Upper lobe of left lung (tissue), 6 donors: ENCODE data around the gene ATL1. TPM values are rescaled to one million over a fixed set of nuclear protein-coding genes. Genes with fewer than 3 reads are reported as not detected.
"Not testable (repeated sequence)": the region's sequence is repeated elsewhere in the genome, so short reads cannot be mapped to it uniquely, and the experiment has no call there.

Source experiments
- ATAC-seq, 2 donors: fragments of 200-7000 bp; cut with Tn5 transposase; one replicate each; pipeline ENCODE4 v1.9.1; 2022; ENCODE audit warnings: mild to moderate bottlenecking in 2 of 2, moderate library complexity in 2 of 2; ENCODE audit not compliant: low FRiP score in 2 of 2
- DNase-seq, 2 donors: peaks; one replicate each; pipeline ENCODE4 v3.0.0-alpha.2; 2019 to 2020
- H3K27ac ChIP-seq, 4 donors: fragments of 200-600 bp; sonication (generic); one replicate each; pipeline ENCODE4 v1.5.1; 2016 to 2019
- H3K27me3 ChIP-seq, 4 donors: fragments of 200-600 bp; sonication (generic); one replicate each; pipeline ENCODE4 v1.5.1; 2017 to 2019
- H3K36me3 ChIP-seq, 4 donors: fragments of 200-600 bp; sonication (generic); one replicate each; pipeline ENCODE4 v1.5.1; 2016 to 2019
- H3K4me1 ChIP-seq, 4 donors: fragments of 200-600 bp; sonication (generic); one replicate each; pipeline ENCODE4 v1.5.1; 2018 to 2019
- H3K4me3 ChIP-seq, 4 donors: fragments of 200-600 bp; sonication (generic); one replicate each; pipeline ENCODE4 v1.5.1; 2017 to 2019; ENCODE audit warnings: mild to moderate bottlenecking in 2 of 4, moderate library complexity in 1 of 4
- H3K9me3 ChIP-seq, 4 donors: fragments of 200-600 bp; sonication (generic); one replicate each; pipeline ENCODE4 v1.5.1; 2018 to 2019
- CTCF ChIP-seq, 6 experiments: fragments of 450-650 bp in 4 of 6; fragments of 200-600 bp in 2 of 6; sonication (generic) in 2 of 6; IDR thresholded peaks; one replicate each; pipeline ENCODE4 v1.5.1; 2016 to 2019; ENCODE audit warnings: antibody characterized with exemption in 6 of 6
- EP300 ChIP-seq, 4 donors: sonication (generic); formaldehyde crosslinking; IDR thresholded peaks; one replicate each; pipeline ENCODE4 v1.5.1; 2017; ENCODE audit warnings: antibody characterized with exemption in 4 of 4, control low read depth in 2 of 4
- POLR2A ChIP-seq, 4 donors: fragments of 450-650 bp; IDR thresholded peaks; one replicate each; pipeline ENCODE4 v1.5.1; 2016 to 2017; ENCODE audit warnings: antibody characterized with exemption in 4 of 4, mild to moderate bottlenecking in 2 of 4
- POLR2AphosphoS5 ChIP-seq, 2 donors: sonication (generic); formaldehyde crosslinking; IDR thresholded peaks; one replicate each; pipeline ENCODE4 v1.5.1; 2017; ENCODE audit warnings: antibody characterized with exemption in 2 of 2
- WGBS, 2 donors: methylation state at CpG; one replicate each; pipeline ENCODE4 v1.1.5; 2017 to 2018; 5-methylcytosine and 5-hydroxymethylcytosine counted together
- total RNA-seq, 6 donors: library from RNA; depleted of rRNA in 4 of 6; stranded (reverse); fragments of >200 nt in 4 of 6; gene quantifications; one replicate each; pipeline versions ENCODE4 v1.1.0 to v1.2.1, GENCODE V29; 2016 to 2021
- donor health status: DM: no; HTN: no; CAD: no; lungs with moderate emphysema.
- donor health status: DM: no; HTN: yes; CAD: no; lungs with severe emphysema.

Gene ATL1
- total RNA-seq, 6 donors from 2014 or later: 1.3 to 7.9 (median 5.3) TPM

GRCh38 chr14:50542941-50543418 lies 17.0 kb upstream of the ATL1 start:
- no peak overlapping the region for H3K4me3 ChIP-seq
- 0 to 2% methylated on average over 2 of the region's 2 CpGs for WGBS, 2 donors
- peak; percentile 82 to 86 for ATAC-seq
- H3K36me3 ChIP-seq: no peaks in the 10 kb centered on the region
- DNase-seq: peak in 1 of 2 donors; percentile 60
- no peak for TF ChIP-seq EP300 (IDR thresholded peaks at IDR 0.05)
- TF ChIP-seq POLR2A (IDR thresholded peaks at IDR 0.05): no peak
- TF ChIP-seq CTCF (IDR thresholded peaks at IDR 0.05): peak; percentile 22 to 77 (median 54)
- TF ChIP-seq POLR2AphosphoS5 (IDR thresholded peaks at IDR 0.05): no peak
- H3K9me3 ChIP-seq: no peaks in the 10 kb centered on the region
- H3K27ac ChIP-seq: no peak overlapping the region
- no peaks in the 10 kb centered on the region for H3K27me3 ChIP-seq
- H3K4me1 ChIP-seq: peaks cover 0 to 12% (median 0%) of the 10 kb centered on the region in 4 donors

GRCh38 chr14:50544911-50545310 lies 15.0 kb upstream of the ATL1 start:
- H3K9me3 ChIP-seq: no peaks in the 10 kb centered on the region
- 71 to 80% methylated on average over 3 of the region's 3 CpGs for WGBS, 2 donors
- H3K4me3 ChIP-seq: no peak overlapping the region
- no peak for TF ChIP-seq CTCF (IDR thresholded peaks at IDR 0.05)
- TF ChIP-seq EP300 (IDR thresholded peaks at IDR 0.05): no peak
- TF ChIP-seq POLR2AphosphoS5 (IDR thresholded peaks at IDR 0.05): no peak
- no peak for TF ChIP-seq POLR2A (IDR thresholded peaks at IDR 0.05)
- ATAC-seq: peak in 1 of 2 donors; percentile 44
- H3K4me1 ChIP-seq: peaks cover 0 to 12% (median 0%) of the 10 kb centered on the region in 4 donors
- H3K27me3 ChIP-seq: no peaks in the 10 kb centered on the region
- no peak overlapping the region for H3K27ac ChIP-seq
- H3K36me3 ChIP-seq: no peaks in the 10 kb centered on the region
- peak in 1 of 2 donors; percentile 66 for DNase-seq

- no peak for TF ChIP-seq POLR2AphosphoS5 (IDR thresholded peaks at IDR 0.05)
- no peak for TF ChIP-seq EP300 (IDR thresholded peaks at IDR 0.05)
- TF ChIP-seq CTCF (IDR thresholded peaks at IDR 0.05): no peak
- no peak for TF ChIP-seq POLR2A (IDR thresholded peaks at IDR 0.05)
- H3K27ac ChIP-seq: no peak overlapping the region
- no peak for ATAC-seq
- WGBS, 2 donors: 71 to 77% methylated on average over 3 of the region's 3 CpGs
- H3K27me3 ChIP-seq: no peaks in the 10 kb centered on the region
- DNase-seq: no peak
- no peak overlapping the region for H3K4me3 ChIP-seq
- H3K9me3 ChIP-seq: no peaks in the 10 kb centered on the region
- H3K4me1 ChIP-seq: peaks cover 0 to 12% (median 0%) of the 10 kb centered on the region in 4 donors
- H3K36me3 ChIP-seq: no peaks in the 10 kb centered on the region
These were observed 14.3 kb upstream of the ATL1 start for GRCh38 chr14:50545618-50546017.

- Histone ChIP-seq H3K4me1 (peaks cover 0 to 3% (median 0%) of the 10 kb centered on the region in 4 donors), H3K36me3 (no peaks in the 10 kb centered on the region), H3K27me3 (no peaks in the 10 kb centered on the region), H3K9me3 (no peaks in the 10 kb centered on the region), H3K4me3 (no peak overlapping the region), H3K27ac (no peak overlapping the region)
- 92 to 100% methylated on average over 1 of the region's 1 CpG for WGBS, 2 donors
- TF ChIP-seq CTCF (IDR thresholded peaks at IDR 0.05): no peak
- TF ChIP-seq EP300 (IDR thresholded peaks at IDR 0.05): no peak
- no peak for TF ChIP-seq POLR2A (IDR thresholded peaks at IDR 0.05)
- no peak for DNase-seq
- ATAC-seq: no peak
These were observed 9.7 kb upstream of the ATL1 start for GRCh38 chr14:50550294-50550693.

GRCh38 chr14:50551877-50552276 lies 8.1 kb upstream of the ATL1 start:
- Histone ChIP-seq H3K27ac (no peak overlapping the region), H3K4me3 (no peak overlapping the region), H3K27me3 (no peaks in the 10 kb centered on the region), H3K4me1 (no peaks in the 10 kb centered on the region), H3K36me3 (no peaks in the 10 kb centered on the region), H3K9me3 (no peaks in the 10 kb centered on the region)
- DNase-seq (no peak), ATAC-seq (no peak)
- TF ChIP-seq CTCF (IDR thresholded peaks at IDR 0.05) (no peak), EP300 (IDR thresholded peaks at IDR 0.05) (no peak), POLR2A (IDR thresholded peaks at IDR 0.05) (no peak), POLR2AphosphoS5 (IDR thresholded peaks at IDR 0.05) (no peak)
- 60 to 81% methylated on average over 3 of the region's 3 CpGs for WGBS, 2 donors

- H3K4me1 ChIP-seq, ATAC-seq, H3K27me3 ChIP-seq, H3K27ac ChIP-seq, H3K9me3 ChIP-seq, DNase-seq, H3K4me3 ChIP-seq, H3K36me3 ChIP-seq: not testable (repeated sequence)
- WGBS, 2 donors: 81 to 83% methylated on average over 3 of the region's 3 CpGs
These were observed 7.1 kb upstream of the ATL1 start for GRCh38 chr14:50552796-50553195.
